CD4-positive, CD25-positive, alpha-beta regulatory T cell (primary cell): Measurements from ENCODE around the gene GPR3. TPM values are rescaled to one million over a fixed set of nuclear protein-coding genes. Genes with fewer than 3 reads are reported as not detected.

Experiments
- ATAC-seq, 2 donors: fragments of 150-1000 bp; cut with Tn5 transposase; one replicate each; pipeline ENCODE4 v1.10.0; 2021; ENCODE audit warnings: low read depth in 2 of 2, moderate number of reproducible peaks in 2 of 2, moderate library complexity in 1 of 2
- DNase-seq, 3 donors: peaks; one replicate each; pipeline versions ENCODE4 v3.0.0 to v3.0.0-alpha.2; 2012 to 2022; ENCODE audit warnings: mixed read lengths in 1 of 3
- H3K27ac ChIP-seq: one replicate; pipeline ENCODE4 v1.7.0; 2013; ENCODE audit warnings: mild to moderate bottlenecking, low read length; ENCODE audit not compliant: insufficient read depth, poor library complexity, severe bottlenecking
- H3K27me3 ChIP-seq: one replicate; pipeline ENCODE4 v1.7.0; 2013; ENCODE audit warnings: low read length; ENCODE audit not compliant: control insufficient read depth, insufficient read depth
- H3K36me3 ChIP-seq: one replicate; pipeline ENCODE4 v1.7.0; 2013; ENCODE audit warnings: mild to moderate bottlenecking, low read length, moderate library complexity; ENCODE audit not compliant: control insufficient read depth, insufficient read depth
- H3K4me1 ChIP-seq: 2 replicates; pipeline ENCODE4 v1.7.0; 2013; ENCODE audit warnings: mild to moderate bottlenecking, low read length; ENCODE audit not compliant: insufficient read depth, control insufficient read depth, poor library complexity, severe bottlenecking
- H3K4me3 ChIP-seq: one replicate; pipeline ENCODE4 v1.7.0; 2013; ENCODE audit warnings: low read depth, mild to moderate bottlenecking, low read length, moderate library complexity
- H3K9me3 ChIP-seq, 2 experiments: 1 replicate in 1 of 2; 2 replicates in 1 of 2; pipeline ENCODE4 v1.7.0; 2013; ENCODE audit warnings: low read length in 2 of 2, mild to moderate bottlenecking in 1 of 2, moderate library complexity in 1 of 2; ENCODE audit not compliant: control insufficient read depth in 2 of 2
- H3K27ac Mint-ChIP-seq, 3 donors: one replicate each; pipeline ENCODE4 v1.8.0; 2020 to 2022; ENCODE audit warnings: mild to moderate bottlenecking in 3 of 3, mixed read lengths in 3 of 3, moderate library complexity in 2 of 3
- H3K27me3 Mint-ChIP-seq: one replicate; pipeline ENCODE4 v1.8.0; 2022; ENCODE audit warnings: mild to moderate bottlenecking, mixed read lengths
- H3K36me3 Mint-ChIP-seq: one replicate; pipeline ENCODE4 v1.8.0; 2020; ENCODE audit warnings: mixed read lengths
- H3K4me1 Mint-ChIP-seq, 4 donors: one replicate each; pipeline ENCODE4 v1.8.0; 2020 to 2022; ENCODE audit warnings: mixed read lengths in 4 of 4, mild to moderate bottlenecking in 1 of 4
- H3K4me3 Mint-ChIP-seq, 4 donors: one replicate each; pipeline ENCODE4 v1.8.0; 2020 to 2022; ENCODE audit warnings: mild to moderate bottlenecking in 4 of 4, mixed read lengths in 4 of 4, moderate library complexity in 3 of 4
- H3K9me3 Mint-ChIP-seq, 7 donors: one replicate each; pipeline ENCODE4 v1.8.0; 2020 to 2022; ENCODE audit warnings: mixed read lengths in 7 of 7, mild to moderate bottlenecking in 3 of 7, moderate library complexity in 2 of 7
- polyA plus RNA-seq, 4 donors: library from polyadenylated mRNA; unstranded; fragments of 300-500 nt; fragmentation: Illumina TruSeq; gene quantifications; one replicate each; pipeline ENCODE4 v1.2.3, GENCODE V29; 2021
- total RNA-seq: library from RNA; stranded (reverse); gene quantifications from one replicate; pipeline ENCODE4 v1.2.3, GENCODE V29; 2022

Gene GPR3
- total RNA-seq (0.47 TPM), polyA plus RNA-seq (under 1 TPM in 2 of 4 donors, not detected in 2; 0.07 to 0.21 TPM)

DNA sequence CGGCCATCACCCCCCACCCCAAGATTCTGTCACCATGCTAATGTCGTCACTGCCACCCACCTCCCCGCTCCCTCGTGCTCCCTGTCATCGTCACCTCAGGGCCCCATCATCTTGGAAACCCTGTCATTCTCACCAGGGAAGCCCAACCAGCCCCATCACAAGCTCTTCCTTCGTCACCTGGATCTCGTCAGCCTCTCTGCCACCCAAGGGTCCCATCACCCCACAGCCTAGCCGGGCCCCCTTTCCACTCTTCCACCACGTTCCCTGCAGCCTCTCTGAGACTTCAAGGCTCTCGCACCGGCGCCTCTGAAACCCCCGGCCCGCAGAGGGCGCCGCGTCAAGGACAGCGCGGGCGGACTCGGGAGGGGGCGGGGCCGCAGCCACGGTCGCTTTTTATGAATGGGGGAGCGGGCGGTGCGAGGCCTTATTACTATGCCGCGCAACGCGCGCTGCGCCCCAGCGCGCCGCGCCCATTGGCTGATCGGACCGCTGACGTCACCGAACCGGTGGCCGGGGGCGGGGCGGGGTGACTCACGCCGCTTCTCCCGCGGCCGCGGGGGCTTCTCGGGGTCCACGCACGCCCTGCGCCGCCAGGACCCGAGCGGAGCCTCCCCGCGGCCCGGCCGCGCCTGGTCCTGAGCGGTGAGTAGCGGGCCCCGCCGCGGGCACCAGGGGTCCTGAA lies at the start of gene GPR3:
GPR3 (plus strand) TSS at position 527 of the 682 bp plus-strand sequence. CDS start 1,177 bp downstream, outside the sequence.
- H3K36me3 ChIP-seq: no peaks in the 10 kb centered on the region
- H3K9me3 ChIP-seq: no peaks in the 10 kb centered on the region
- H3K4me3 ChIP-seq: peak within 1 kb of the TSS; percentile 32
- H3K27me3 ChIP-seq: no peaks in the 10 kb centered on the region
- Mint-ChIP-seq H3K27ac (peak within 1 kb of the TSS; percentile 66 to 97 (median 92)), H3K36me3 (no peaks in the 10 kb centered on the region), H3K4me1 (peaks cover 0 to 32% (median 19%) of the 10 kb centered on the region in 4 donors), H3K9me3 (peaks cover 0 to 1% (median 0%) of the 10 kb centered on the region in 7 donors), H3K27me3 (peaks cover 23% of the 10 kb centered on the region), H3K4me3 (peak within 1 kb of the TSS; percentile 51 to 87 (median 86))
- H3K27ac ChIP-seq: peak within 1 kb of the TSS; percentile 33
- DNase-seq (peak; percentile 87 to 93 (median 92)), ATAC-seq (peak; percentile 90 to 91)
- peaks cover 25% of the 10 kb centered on the region for H3K4me1 ChIP-seq

DNA sequence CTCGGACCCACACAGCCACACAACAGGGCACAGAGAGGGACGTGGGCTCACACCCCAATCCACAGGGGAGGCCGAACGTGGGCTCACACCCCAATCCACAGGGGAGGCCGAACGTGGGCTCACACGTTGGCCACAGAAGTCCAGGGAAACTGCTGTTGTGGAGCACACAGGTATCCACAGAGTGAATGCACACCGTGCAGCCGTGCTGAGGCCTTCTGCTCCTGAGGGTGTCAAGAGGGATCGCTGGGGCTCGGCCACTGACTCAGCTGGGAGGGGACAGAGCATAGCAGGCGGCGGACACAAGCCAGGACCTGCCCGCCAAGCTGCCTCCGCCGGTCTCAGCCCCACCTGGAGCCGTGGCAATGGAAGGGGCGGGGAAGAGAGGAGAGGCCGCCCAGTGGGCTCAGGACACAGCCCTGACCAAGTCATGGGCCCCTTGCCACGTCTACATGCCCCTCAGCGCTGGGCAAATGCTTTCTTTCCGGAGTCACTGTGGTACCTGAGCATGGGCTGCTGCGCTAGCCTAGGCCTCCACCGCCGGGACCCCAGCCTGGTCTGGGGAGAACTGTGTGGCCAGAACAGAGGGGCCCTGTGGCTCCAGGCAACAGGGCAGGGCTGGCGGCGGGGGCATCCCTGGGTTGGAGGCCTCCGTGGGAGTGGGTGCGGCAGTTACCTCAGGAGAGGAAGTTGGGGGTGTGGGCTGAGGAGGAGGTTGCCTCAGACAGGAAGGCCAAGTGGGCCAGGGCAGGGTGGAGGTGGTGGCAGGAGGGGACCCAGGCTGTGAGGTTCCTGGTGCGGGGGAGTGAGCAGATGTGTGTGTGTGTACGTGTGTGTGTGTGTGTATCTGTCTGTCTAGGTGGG lies 49.4 kb upstream of the GPR3 start:
- Histone ChIP-seq H3K27ac (peak overlapping the region; percentile 79), H3K27me3 (no peaks in the 10 kb centered on the region), H3K36me3 (peaks cover 25% of the 10 kb centered on the region), H3K9me3 (no peaks in the 10 kb centered on the region), H3K4me3 (peak overlapping the region; percentile 95), H3K4me1 (peaks cover 48% of the 10 kb centered on the region)
- Mint-ChIP-seq H3K4me1 (peaks cover 4 to 65% (median 36%) of the 10 kb centered on the region in 4 donors), H3K27ac (peak overlapping the region; percentile 90 to 97 (median 96)), H3K9me3 (no peaks in the 10 kb centered on the region), H3K27me3 (no peaks in the 10 kb centered on the region), H3K4me3 (peak overlapping the region; percentile 93 to 98 (median 95)), H3K36me3 (peaks cover 21% of the 10 kb centered on the region)
- peak; percentile 84 to 86 for ATAC-seq
- peak; percentile 65 to 92 (median 82) for DNase-seq

GRCh38 chr1:27343639-27344025 lies 48.8 kb upstream of the GPR3 start:
- Histone ChIP-seq H3K9me3 (no peaks in the 10 kb centered on the region), H3K4me3 (peak overlapping the region; percentile 87), H3K27ac (peak overlapping the region; percentile 79), H3K36me3 (peaks cover 25% of the 10 kb centered on the region), H3K27me3 (no peaks in the 10 kb centered on the region), H3K4me1 (peaks cover 52% of the 10 kb centered on the region)
- Mint-ChIP-seq H3K9me3 (no peaks in the 10 kb centered on the region), H3K4me3 (peak overlapping the region; percentile 93 to 98 (median 95)), H3K36me3 (peaks cover 22% of the 10 kb centered on the region), H3K27me3 (no peaks in the 10 kb centered on the region), H3K4me1 (peaks cover 4 to 67% (median 36%) of the 10 kb centered on the region in 4 donors), H3K27ac (peak overlapping the region; percentile 90 to 97 (median 96))
- DNase-seq (no peak), ATAC-seq (no peak)

DNA sequence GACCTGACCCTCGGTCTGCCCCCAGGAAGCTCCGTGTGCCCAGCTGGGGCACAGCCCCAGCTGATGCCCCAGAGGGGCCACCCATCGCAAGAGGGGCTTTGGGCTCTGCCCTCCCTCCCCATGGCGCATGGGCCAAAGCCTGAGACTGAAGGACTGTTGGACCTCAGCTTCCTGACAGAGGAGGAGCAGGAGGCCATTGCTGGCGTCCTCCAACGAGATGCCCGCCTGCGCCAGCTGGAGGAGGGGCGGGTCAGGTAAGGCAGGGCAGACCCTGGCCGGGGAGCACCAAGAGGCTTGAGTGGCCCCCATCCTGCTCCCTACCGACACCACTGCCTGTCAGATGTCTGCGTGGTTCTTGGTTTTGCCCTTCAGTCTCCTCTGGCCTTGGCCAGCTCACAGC lies 47.1 kb upstream of the GPR3 start:
- peaks cover 26% of the 10 kb centered on the region for H3K36me3 ChIP-seq
- Mint-ChIP-seq H3K9me3 (no peaks in the 10 kb centered on the region), H3K36me3 (peaks cover 22% of the 10 kb centered on the region), H3K4me1 (peaks cover 4 to 54% (median 27%) of the 10 kb centered on the region in 4 donors), H3K27me3 (no peaks in the 10 kb centered on the region), H3K27ac (peak overlapping the region in 1 of 3 donors; percentile 56), H3K4me3 (peak overlapping the region in 3 of 4 donors; percentile 71 to 91 (median 76))
- no peak for ATAC-seq
- DNase-seq: no peak
- H3K4me1 ChIP-seq: peaks cover 57% of the 10 kb centered on the region
- H3K27ac ChIP-seq: no peak overlapping the region
- H3K9me3 ChIP-seq: no peaks in the 10 kb centered on the region
- H3K4me3 ChIP-seq: no peak overlapping the region
- H3K27me3 ChIP-seq: no peaks in the 10 kb centered on the region

DNA sequence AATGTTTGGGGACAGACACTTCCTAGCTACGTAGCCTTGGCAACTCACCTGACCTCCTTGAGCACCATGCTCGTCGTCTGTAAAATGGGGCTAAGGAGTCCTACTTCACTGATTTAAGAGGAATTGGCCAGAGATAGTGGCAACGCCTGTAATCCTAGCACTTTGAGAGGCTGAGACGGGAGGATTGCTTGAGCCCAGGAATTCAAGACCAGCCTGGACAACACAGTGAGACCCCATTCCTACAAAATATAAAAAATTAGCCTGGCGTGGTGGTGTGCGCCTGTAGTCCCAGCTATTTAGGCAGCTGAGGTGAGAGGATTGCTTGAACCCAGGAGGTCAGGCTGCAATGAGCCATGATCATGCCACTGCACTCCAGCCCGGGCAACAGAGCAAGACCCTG lies 46.1 kb upstream of the GPR3 start:
- H3K4me1 Mint-ChIP-seq: peaks cover 4 to 45% (median 22%) of the 10 kb centered on the region in 4 donors
- Histone ChIP-seq H3K4me3 (no peak overlapping the region), H3K9me3 (no peaks in the 10 kb centered on the region), H3K27me3 (no peaks in the 10 kb centered on the region), H3K27ac (no peak overlapping the region), H3K4me1 (peaks cover 50% of the 10 kb centered on the region), H3K36me3 (peaks cover 30% of the 10 kb centered on the region)
- peak overlapping the region in 2 of 3 donors; percentile 31 to 56 for H3K27ac Mint-ChIP-seq
- no peak for DNase-seq
- H3K9me3 Mint-ChIP-seq: no peaks in the 10 kb centered on the region
- H3K4me3 Mint-ChIP-seq: peak overlapping the region in 3 of 4 donors; percentile 62 to 93 (median 71)
- peaks cover 22% of the 10 kb centered on the region for H3K36me3 Mint-ChIP-seq
- H3K27me3 Mint-ChIP-seq: no peaks in the 10 kb centered on the region
- ATAC-seq: no peak

DNA sequence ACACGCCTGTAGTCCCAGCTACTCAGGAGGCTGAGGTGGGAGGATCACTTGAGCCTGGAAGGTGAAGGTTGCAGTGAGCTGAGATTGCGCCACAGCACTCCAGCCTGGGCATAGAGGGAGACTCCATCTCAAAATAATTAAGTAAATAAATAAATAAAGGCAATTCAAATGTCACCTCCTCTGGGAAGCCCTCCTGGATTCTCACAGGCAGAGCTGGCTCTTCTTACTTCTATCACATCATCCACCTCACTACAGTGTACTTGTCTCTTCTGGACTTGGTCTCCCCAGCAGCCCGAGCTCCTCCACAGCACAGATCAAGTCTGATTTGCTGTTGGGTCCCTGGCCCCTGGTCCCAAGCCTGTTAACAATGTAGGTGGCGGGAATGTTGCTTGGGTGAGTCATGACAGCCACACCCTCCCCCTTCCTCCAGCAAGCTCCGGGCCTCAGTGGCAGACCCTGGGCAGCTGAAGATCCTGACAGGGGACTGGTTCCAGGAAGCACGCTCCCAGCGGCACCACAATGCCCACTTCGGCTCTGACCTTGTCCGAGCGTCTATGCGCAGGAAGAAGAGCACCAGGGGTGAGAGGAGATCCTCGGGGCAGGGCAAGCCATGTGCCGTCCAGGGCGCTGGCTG lies 45.3 kb upstream of the GPR3 start:
- DNase-seq (no peak), ATAC-seq (no peak)
- H3K4me3 Mint-ChIP-seq: no peak overlapping the region
- peaks cover 4 to 43% (median 20%) of the 10 kb centered on the region in 4 donors for H3K4me1 Mint-ChIP-seq
- Histone ChIP-seq H3K36me3 (peaks cover 30% of the 10 kb centered on the region), H3K4me1 (peaks cover 44% of the 10 kb centered on the region), H3K4me3 (no peak overlapping the region), H3K27ac (no peak overlapping the region), H3K27me3 (no peaks in the 10 kb centered on the region), H3K9me3 (no peaks in the 10 kb centered on the region)
- no peak overlapping the region for H3K27ac Mint-ChIP-seq
- H3K27me3 Mint-ChIP-seq: no peaks in the 10 kb centered on the region
- H3K9me3 Mint-ChIP-seq: no peaks in the 10 kb centered on the region
- peaks cover 26% of the 10 kb centered on the region for H3K36me3 Mint-ChIP-seq
